IPS DF 6.9 (cell line): ENCODE results near the gene SRC.

Experiments used
- DNase-seq: peaks from one replicate; pipeline ENCODE4 v3.0.0-alpha.2; 2013; ENCODE audit warnings: low read depth, low spot score
- H3K27ac ChIP-seq: one replicate; pipeline ENCODE4 v1.5.1; 2013; ENCODE audit warnings: low read length, control low read depth
- H3K27me3 ChIP-seq: 2 replicates; pipeline ENCODE4 v1.6.1; 2013; ENCODE audit warnings: mild to moderate bottlenecking, low read length; ENCODE audit not compliant: control insufficient read depth, insufficient read depth
- H3K36me3 ChIP-seq: 2 replicates; pipeline ENCODE4 v1.6.1; 2013; ENCODE audit warnings: low read length; ENCODE audit not compliant: control insufficient read depth, insufficient read depth
- H3K4me1 ChIP-seq: 2 replicates; pipeline ENCODE4 v1.6.1; 2013; ENCODE audit warnings: low read length; ENCODE audit not compliant: control insufficient read depth, insufficient read depth
- H3K4me3 ChIP-seq: 2 replicates; pipeline ENCODE4 v1.5.1; 2013; ENCODE audit warnings: mild to moderate bottlenecking, low read length
- H3K9me3 ChIP-seq: 2 replicates; pipeline ENCODE4 v1.6.1; 2013; ENCODE audit warnings: low read length, inconsistent platforms; ENCODE audit not compliant: control insufficient read depth, insufficient read depth
- WGBS: extraction: QIAGEN DNeasy Blood & Tissue Kit; methylation state at CpG from one replicate; pipeline ENCODE4 v1.1.7; 2013; ENCODE audit warnings: mixed read lengths, missing lambda C conversion rate; ENCODE audit not compliant: insufficient read length, insufficient coverage; 5-methylcytosine and 5-hydroxymethylcytosine counted together

Gene SRC

DNA sequence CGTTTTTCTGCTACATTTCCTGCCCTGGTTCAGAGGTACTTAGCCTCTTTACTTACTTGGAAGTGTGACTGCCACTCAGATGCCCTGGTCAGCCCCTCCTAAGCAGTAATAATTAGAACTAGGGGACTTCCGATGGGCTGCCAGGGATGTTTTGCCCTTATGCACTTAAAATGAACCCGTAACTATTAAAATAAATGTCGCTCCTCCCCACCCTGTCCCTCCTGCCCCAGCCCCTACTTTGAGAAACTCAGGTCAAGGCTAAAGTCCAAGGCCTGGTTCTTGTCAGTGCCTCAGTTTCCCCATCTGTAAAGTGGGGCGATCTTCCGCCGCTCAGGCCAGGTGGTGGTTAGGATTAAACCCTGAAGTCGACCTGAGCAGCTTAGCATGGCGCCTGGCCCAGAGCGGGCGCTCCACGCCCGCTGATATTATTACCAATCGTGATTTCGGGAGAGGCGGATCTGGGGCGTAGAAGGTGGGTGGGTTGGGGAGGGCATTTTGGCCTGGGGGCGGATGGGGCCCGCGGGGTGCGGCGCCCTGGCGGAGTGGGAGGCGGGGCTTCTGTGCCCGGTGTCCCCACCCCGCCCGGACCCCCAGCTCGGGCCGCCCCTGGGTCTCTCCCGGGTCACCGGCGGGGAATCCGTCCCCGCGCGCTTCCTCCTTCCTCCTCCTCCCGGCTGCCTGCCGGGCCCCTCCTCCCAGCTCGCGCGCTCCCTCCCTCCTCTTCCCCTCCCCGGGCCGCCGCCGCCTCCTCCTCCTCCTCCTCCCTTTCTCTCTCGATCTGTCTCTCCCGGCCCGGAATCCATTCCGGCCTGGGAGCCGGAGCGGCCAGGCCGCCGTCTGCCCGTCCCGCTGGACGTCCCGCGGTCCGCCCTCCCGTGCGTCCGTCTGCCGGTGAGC, at the start of gene SRC:
Gene SRC (plus strand): TSS at position 802 of the 897 bp plus-strand sequence. CDS start 38,014 bp downstream, outside the sequence.
- Histone ChIP-seq H3K27ac (no peak within 1 kb of the TSS), H3K4me1 (peaks cover 6% of the 10 kb centered on the region), H3K4me3 (peak within 1 kb of the TSS; percentile 68), H3K9me3 (no peaks in the 10 kb centered on the region), H3K27me3 (no peaks in the 10 kb centered on the region), H3K36me3 (no peaks in the 10 kb centered on the region)
- no CpG with 5 or more reads among the region's 63 CpGs for WGBS
- no peak for DNase-seq

DNA sequence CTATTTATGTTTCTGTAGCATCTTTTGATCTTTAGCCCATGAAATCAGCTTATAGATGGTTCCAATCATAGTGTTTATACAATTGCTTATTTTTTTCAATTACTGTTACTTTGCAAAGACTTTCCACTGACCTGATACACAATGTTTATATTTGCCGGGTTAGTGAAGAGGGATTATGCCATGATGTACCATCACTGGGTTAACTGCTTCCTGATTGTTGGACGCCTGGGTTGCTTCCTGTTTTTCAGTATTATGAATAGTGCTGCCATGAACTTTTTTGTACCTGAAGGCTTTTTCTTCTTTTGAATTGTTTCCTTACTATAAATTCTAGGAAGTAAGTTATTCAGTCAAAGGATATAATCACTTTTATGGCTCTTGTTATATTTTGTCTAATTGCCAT, 49.6 kb upstream of the SRC start:
- no peak for DNase-seq
- Histone ChIP-seq H3K4me3 (no peak overlapping the region), H3K4me1 (no peaks in the 10 kb centered on the region), H3K27me3 (no peaks in the 10 kb centered on the region), H3K9me3 (no peaks in the 10 kb centered on the region), H3K27ac (no peak overlapping the region), H3K36me3 (no peaks in the 10 kb centered on the region)
- WGBS = no CpG with 5 or more reads among the region's 2 CpGs

DNA sequence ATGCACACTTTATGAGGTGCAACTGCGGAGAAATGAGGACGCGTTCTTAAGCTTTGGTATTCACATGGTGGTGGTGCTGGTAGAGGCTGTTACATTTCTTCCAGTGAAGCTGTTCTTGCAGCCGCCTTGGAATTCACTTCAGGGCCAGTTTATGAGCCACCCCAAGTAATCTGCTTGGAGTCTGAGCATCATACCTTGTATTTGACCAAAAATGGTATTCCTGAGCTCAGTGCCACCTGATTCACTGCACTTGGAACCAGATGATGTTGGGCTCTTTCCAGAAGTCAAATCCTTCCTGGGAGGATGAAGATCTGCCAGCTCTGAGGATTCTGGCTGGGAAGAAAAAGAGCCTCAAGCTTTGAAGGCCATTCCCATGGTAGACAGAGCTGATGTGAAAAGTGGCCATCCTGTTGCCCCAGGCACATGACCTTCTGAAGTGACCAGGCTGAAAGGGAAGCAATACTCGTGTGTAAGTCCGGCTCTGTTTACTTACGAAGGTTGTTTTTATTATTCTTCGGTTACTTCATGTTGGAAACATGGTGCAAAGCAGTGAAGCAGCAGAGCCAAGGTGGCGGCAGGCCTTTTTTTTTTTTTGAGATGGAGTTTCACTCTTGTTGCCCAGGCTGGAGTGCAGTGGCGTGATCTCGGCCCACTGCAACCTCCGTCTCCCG, 48.7 kb upstream of the SRC start:
- H3K36me3 ChIP-seq = no peaks in the 10 kb centered on the region
- no peaks in the 10 kb centered on the region for H3K4me1 ChIP-seq
- H3K4me3 ChIP-seq = no peak overlapping the region

DNA sequence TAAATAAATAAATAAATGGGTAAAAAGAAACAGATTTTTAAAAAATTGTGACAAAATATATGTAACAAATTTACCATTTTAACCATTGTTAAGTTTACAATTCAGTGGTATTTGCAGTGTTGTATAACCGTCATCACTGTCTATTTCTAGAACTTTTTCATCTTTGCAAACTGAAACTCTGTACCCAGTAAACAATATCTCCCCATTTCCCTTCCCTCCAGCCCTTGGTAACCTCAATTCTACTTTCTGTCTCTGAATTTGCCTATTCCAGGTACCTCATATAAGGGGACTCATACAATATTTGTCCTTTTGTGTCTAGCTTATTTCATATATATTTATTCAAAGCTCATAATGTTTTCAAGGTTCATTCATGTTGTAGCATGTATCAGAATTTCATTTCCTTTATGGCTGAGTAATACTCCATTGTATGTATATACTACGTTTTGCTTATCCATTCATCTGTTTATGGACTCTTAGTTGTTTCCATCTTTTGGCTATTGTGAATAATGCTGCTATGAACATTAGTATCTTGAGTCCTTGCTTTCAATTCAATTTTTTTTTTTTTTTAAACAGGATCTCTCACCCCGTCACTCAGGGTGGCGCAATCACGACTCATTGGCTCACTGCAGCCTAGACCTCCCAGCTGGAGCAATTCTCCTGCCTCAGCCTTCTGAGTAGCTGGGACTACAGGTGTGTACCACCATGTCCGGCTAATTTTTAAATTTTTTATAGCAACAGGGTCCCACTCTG, 47.6 kb upstream of the SRC start:
- Histone ChIP-seq H3K27ac (no peak overlapping the region), H3K4me1 (no peaks in the 10 kb centered on the region), H3K36me3 (peaks cover under 1% of the 10 kb centered on the region; the same call in 1 of the 2 replicates), H3K9me3 (no peaks in the 10 kb centered on the region), H3K27me3 (no peaks in the 10 kb centered on the region), H3K4me3 (no peak overlapping the region)
- DNase-seq = no peak
- no CpG with 5 or more reads among the region's 6 CpGs for WGBS

More for the DNA sequence above, 48.7 kb upstream of the SRC start:
- DNase-seq = no peak
- no peaks in the 10 kb centered on the region for H3K9me3 ChIP-seq
- no CpG with 5 or more reads among the region's 13 CpGs for WGBS
- no peak overlapping the region for H3K27ac ChIP-seq
- H3K27me3 ChIP-seq = no peaks in the 10 kb centered on the region

DNA sequence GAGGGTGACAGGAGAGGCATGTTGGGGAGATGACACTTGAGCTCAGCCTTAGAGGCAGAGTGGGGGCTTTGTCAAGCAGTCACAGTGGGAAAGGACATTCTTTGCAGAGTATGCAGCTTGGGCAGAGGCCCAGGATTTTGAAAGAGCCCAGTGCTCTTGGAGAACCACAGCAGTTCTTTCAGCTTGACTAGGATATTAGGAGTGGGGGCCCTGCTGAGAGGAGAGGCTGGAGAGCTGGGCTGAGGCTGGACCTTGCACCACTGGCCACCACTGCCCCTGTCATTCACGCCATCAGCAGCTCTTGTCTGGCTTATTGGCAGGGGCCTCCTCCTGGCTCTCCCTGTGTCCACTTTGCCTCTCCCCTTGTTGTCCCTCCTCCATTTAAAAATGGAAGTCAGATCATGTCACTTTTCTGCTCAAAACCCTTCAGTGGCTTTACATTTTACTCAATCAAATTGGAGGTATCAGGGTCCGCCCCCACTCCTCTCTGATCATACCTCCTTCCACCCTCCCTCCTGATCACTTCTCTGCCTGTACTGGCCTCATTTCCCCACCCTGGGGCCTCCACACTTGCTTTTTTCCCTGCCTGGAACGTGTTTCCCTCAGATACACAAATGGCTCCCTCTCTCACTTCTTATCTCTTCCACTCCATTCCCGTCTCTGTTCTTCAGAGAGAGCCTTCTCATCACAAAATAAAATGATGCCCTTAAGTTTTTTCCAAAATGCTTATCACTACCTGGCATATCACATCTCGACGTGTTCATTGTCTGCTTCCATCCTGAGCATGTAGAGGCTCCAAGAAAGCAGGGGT, 46.0 kb upstream of the SRC start:
- no peaks in the 10 kb centered on the region for H3K9me3 ChIP-seq
- peaks cover 2% of the 10 kb centered on the region; the same call in 1 of the 2 replicates for H3K36me3 ChIP-seq
- H3K27ac ChIP-seq = no peak overlapping the region
- no CpG with 5 or more reads among the region's 6 CpGs for WGBS
- no peaks in the 10 kb centered on the region for H3K4me1 ChIP-seq
- no peaks in the 10 kb centered on the region for H3K27me3 ChIP-seq
- DNase-seq = no peak
- H3K4me3 ChIP-seq = no peak overlapping the region

DNA sequence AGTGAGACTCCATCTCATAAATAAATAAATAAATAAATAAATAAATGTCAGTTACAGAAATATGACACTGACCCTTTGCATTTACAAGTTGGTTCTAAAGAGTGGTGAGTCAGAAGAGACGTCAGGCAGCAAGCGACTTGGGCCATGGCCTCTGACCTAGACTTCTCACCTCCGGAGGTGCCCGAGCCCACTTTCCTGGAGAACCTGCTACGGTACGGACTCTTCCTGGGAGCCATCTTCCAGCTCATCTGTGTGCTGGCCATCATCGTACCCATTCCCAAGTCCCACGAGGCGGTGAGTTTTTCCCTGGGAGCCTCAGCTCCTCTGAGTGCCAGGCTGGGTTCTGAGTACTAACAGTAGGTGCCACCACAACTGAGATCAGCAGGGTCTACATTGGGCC, 44.8 kb upstream of the SRC start:
- Histone ChIP-seq H3K27ac (no peak overlapping the region), H3K36me3 (peaks cover 2% of the 10 kb centered on the region; the same call in 1 of the 2 replicates), H3K9me3 (no peaks in the 10 kb centered on the region), H3K27me3 (no peaks in the 10 kb centered on the region), H3K4me3 (no peak overlapping the region), H3K4me1 (no peaks in the 10 kb centered on the region)
- DNase-seq = no peak
- no CpG with 5 or more reads among the region's 9 CpGs for WGBS

DNA sequence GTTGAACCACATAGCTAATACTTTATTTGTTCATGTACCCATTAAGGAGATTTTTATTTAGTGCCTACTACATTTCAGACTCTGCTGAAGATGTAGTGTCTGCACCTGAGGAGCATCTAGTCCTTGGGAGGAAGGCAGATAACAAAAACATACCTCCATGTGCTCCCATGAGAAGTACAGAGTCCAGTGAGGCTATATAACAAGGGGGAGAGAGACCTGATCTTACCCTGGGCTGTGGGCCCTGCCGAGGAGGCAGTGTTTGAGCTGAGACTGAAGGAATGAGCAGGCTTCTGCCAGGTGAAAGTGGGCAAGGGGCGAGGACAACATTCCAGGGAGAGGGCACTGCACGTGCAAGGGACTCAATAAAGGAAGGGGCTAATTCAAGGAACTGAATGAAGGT, 44.4 kb upstream of the SRC start:
- WGBS = no CpG with 5 or more reads among the region's 3 CpGs
- Histone ChIP-seq H3K27me3 (no peaks in the 10 kb centered on the region), H3K27ac (no peak overlapping the region), H3K9me3 (no peaks in the 10 kb centered on the region), H3K36me3 (peaks cover 2% of the 10 kb centered on the region; the same call in 1 of the 2 replicates), H3K4me3 (no peak overlapping the region), H3K4me1 (no peaks in the 10 kb centered on the region)
- no peak for DNase-seq

DNA sequence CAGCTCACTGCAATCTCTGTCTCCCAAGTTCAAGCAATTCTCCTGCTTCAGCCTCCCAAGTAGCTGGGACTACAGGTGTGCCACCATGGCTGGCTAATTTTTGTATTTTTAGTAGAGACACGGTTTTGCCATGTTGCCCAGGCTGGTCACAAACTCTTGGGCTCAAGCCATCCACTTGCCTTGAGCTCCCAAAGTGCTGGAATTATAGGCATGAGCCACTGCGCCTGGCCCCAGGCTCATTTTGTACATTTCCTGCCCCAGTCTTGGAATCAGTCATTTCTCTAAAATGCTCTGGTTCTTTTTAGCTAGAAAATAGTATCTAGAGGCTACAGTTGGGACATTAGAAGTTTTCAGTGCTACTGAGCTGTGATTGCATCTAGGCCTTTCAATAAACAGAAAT, 43.0 kb upstream of the SRC start:
- Histone ChIP-seq H3K4me3 (no peak overlapping the region), H3K27me3 (no peaks in the 10 kb centered on the region), H3K36me3 (peaks cover 2% of the 10 kb centered on the region; the same call in 1 of the 2 replicates), H3K9me3 (no peaks in the 10 kb centered on the region), H3K27ac (no peak overlapping the region), H3K4me1 (no peaks in the 10 kb centered on the region)
- no CpG with 5 or more reads among the region's 2 CpGs for WGBS
- no peak for DNase-seq

DNA sequence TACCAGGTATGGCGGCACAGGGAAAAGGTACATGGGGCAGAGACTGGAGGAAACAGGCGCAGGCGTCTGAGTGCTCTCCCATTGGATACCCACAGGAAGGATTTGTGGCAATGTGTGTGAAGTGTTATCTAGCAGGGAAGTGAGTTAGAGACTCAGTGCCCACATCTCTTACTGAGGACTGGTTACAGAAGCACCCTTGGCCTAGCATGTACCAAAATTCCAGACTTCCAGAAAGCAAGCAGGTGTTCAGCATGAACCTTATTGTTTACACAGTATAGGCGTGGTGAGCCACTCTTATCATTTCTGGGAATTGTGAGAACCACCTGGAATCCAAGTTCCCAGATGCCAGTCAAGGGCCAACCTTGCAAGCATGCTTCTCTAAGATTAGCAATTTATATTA, 42.3 kb upstream of the SRC start:
- Histone ChIP-seq H3K9me3 (no peaks in the 10 kb centered on the region), H3K27me3 (no peaks in the 10 kb centered on the region), H3K27ac (no peak overlapping the region), H3K4me3 (no peak overlapping the region), H3K4me1 (no peaks in the 10 kb centered on the region), H3K36me3 (peaks cover 2% of the 10 kb centered on the region; the same call in 1 of the 2 replicates)
- WGBS = no CpG with 5 or more reads among the region's 4 CpGs
- DNase-seq = no peak
